Measurements from ENCODE around the gene NIPBL.
"Not testable (repeated sequence)": the region's sequence is repeated elsewhere in the genome, so short reads cannot be mapped to it uniquely, and the experiment has no call there.

The NIPBL gene

DNA sequence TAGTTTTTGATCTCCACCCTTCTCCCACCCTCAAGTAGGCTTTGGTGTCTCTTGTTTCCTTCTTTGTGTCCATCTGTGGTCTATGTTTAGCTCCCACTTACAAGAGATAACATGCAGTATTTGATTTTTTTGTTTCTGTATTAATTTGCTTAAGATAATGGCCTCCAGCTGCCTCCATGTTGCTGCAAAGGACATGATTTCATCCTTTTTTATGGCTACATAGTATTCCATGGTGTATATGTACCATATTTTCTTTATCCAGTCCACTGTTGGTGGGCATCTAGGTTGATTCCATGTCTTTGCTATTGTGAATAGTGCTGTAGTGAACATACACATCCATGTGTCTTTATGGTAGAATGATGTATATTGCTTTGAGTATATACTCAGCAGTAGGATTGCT lies 24.5 kb downstream of the NIPBL start:
- DNase-seq (ENCODE audit: low spot score), result not testable (repeated sequence)

DNA sequence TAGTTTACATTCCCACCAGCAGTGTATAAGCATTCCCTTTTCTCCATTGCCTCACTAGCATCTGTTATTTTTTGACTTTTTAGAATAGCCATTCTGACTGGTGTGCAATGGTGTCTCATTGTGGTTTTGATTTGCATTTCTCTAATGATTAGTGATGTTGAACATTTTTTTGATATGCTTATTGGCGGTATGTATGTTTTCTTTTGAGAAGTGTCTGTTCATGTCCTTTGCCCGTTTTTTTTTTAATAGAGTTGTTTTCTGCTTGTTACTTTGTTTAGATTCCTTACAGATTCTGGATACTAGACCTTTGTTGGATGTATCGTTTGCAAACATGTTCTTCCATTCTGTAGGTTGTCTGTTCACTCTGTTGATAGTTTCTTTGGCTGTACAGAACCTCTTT lies 25.3 kb downstream of the NIPBL start:
- DNase-seq (ENCODE audit: low spot score), result no peak

DNA sequence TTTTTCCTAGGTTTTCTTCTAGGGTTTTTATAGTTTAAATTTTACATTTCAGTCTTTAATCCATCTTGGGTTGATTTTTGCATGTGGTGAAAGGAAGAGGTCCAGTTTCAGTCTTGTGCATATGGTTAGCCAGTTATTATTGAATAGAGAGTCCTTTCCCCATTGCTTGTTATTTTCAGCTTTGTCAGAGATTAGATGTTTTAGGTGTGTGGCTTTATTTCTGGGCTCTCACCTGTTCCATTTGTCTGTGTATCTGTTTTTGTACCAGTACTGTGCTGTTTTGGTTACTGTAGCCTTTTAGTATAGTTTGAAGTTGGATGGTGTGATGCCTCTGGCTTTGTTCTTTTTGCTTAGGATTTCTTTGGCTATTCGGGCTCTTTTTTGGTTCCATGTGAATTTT lies 25.8 kb downstream of the NIPBL start:
- no peak for DNase-seq (ENCODE audit: low spot score)

DNA sequence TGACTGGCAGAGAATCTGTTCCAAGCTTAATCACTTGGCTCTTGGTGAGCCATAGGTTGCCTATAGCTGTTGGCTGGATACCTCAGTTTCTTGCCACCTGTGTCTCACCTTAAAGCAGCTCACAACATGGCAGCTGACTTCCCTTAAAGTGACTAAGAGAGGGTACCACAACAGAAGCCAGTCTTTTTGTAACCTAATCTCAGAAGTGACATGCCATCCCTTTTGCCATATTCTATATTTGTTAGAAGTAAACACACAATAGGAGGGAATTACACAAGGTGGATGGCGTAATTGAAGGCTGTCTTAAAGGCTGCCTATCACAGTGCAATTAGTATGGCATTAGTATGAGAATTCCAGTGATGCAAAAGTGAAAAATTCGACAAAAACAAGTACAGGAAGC lies 28.1 kb downstream of the NIPBL start:
- DNase-seq (ENCODE audit: low spot score), result no peak

DNA sequence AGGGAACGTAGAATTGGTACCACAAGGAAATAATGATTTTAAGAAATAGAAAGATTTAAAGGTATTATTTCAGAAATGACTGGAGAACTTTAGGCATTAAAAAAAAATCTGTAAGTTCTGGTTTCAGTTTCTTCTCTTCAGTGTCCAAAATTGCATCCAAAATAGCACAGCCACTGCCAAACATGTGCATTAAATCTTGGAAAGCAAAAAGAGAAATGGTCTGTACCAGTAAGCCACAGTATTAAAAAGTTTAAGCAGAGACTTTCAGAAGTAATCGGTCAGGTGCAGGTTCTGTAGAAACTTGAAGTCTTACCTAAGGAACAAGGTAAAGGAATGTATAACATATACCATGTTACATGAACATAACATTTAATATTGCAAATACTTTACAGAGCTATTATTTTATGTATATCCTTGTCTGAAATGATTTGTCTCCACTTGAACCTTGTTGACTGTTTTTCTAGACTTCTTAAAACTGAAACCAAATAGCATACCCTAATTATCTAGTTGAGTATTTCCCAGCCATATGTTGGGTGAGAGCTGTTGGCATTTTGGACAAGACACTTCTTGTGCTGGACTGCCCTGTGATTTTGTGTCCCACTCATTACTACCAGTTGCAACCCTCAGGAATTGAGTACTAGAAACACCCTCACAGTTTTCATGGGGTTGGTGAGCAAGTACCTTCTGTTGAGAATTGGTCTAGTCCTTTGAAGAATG lies 32.1 kb downstream of the NIPBL start:
- no peak for DNase-seq (ENCODE audit: low spot score)

DNA sequence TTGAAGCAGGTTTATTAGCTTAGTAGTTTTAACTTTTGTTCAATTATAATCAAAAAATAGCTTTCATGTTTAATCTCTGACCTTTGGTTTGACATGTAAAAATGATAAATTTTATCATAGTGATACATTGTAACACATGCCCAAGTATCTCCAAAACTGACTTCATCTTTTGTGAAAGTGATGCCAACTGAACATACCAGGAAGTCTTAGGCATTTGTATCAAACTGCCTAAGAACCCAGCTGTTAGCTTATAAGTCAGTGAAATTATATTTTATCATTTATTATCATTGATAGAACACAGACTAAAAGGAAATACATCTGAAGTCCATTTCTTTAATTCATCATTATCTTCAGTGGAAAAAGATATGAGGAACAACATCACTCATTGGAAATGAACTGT lies 39.1 kb downstream of the NIPBL start:
- no peak for DNase-seq (ENCODE audit: low spot score)

DNA sequence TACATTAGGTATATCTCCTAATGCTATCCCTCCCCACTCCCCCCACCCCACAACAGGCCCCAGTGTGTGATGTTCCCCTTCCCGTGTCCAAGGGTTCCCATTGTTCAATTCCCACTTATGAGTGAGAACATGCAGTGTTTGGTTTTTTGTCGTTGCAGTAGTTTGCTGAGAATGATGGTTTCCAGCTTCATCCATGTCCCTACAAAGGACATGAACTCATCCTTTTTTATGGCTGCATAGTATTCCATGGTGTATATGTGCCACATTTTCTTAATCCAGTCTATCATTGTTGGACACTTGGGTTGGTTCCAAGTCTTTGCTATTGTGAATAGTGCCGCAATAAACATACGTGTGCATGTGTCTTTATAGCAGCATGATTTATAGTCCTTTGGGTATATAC lies 40.0 kb downstream of the NIPBL start:
- not testable (repeated sequence) for DNase-seq (ENCODE audit: low spot score)

DNA sequence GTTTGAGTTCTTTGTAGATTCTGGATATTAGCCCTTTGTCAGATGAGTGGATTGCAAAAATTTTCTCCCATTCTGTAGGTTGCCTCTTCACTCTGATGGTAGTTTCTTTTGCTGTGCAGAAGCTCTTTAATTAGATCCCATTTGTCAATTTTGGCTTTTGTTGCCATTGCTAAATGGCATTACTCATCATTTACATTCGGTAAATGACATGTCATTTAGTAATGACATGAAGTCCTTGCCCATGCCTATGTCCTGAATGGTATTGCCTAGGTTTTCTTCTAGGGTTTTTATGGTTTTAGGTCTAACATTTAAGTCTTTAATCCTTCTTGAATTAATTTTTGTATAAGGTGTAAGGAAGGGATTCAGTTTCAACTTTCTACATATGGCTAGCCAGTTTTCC lies 40.8 kb downstream of the NIPBL start:
- DNase-seq (ENCODE audit: low spot score), result not testable (repeated sequence)

DNA sequence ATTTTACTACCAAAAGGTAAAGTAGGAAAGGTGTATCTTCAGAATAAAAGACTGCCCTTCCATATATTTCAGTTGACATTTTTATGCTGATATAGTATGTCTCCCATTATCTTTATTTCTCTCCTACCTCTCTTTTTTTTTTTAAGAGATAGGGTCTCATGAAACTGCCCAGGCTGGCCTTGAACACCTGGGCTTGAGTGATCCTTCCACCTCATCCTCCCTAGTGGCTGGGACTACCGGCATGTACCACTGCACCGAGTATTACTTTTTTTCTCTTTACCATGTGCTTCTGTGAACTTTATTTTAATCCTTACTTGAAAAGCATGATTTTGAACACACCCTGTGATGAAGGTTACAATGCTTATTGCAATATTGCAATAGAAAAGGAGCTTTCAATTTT lies 42.7 kb downstream of the NIPBL start:
- no peak for DNase-seq (ENCODE audit: low spot score)

DNA sequence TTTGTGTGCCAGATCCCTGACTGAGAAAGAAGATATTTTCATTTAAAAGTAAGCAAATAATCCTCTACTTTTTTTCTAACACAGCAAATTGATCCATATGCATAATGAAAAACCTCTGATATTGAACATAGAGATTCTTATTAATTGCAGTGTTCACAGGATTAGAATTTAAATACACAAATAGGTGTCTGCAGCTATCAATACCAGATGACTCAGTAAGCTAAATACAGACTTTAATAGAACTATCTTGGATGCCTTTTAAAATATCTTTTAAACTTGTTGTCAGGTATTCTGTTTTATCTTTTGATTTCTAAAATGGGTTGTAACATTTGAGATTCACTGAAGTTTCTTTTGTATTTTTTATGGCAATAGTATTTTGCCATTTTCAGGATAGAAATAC lies 43.1 kb downstream of the NIPBL start:
- no peak for DNase-seq (ENCODE audit: low spot score)

DNA sequence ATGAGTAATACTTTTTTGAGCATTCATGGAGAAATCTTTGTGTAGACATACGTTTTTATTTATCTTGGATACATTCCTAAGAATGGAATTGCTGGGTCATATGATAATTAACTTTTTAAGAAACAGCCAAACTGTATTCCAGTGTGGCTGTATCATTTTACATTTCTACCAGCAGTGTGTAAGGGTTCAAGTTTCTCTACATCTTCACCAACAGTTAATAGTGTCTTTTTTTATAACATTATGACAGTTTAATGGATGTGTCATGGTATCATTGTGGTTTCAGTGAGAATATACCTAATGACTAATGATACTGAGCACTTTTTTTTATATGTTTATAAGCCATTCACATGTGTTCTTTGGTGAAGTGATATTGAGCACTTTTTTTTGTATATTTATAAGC lies 52.4 kb downstream of the NIPBL start:
- no peak for DNase-seq (ENCODE audit: low spot score)

DNA sequence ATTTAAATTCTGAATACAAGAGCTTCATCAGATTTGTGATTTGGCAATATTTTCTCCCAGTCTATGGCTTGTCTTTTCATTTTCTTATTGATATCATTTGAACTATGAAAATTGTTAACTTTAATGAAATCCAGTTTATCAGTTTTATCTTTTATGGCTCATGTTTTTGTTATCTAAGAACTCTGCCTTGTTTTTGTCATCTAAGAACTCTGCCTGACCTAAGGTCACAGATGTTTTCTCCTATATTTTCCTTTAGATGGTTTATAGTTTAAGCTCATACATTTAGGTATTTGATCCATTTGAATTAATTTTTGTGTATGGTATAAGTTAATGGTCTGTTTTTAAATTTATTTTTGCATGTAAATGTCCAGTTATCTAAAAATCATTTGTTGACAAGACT lies 52.9 kb downstream of the NIPBL start:
- DNase-seq (ENCODE audit: low spot score), result no peak

DNA sequence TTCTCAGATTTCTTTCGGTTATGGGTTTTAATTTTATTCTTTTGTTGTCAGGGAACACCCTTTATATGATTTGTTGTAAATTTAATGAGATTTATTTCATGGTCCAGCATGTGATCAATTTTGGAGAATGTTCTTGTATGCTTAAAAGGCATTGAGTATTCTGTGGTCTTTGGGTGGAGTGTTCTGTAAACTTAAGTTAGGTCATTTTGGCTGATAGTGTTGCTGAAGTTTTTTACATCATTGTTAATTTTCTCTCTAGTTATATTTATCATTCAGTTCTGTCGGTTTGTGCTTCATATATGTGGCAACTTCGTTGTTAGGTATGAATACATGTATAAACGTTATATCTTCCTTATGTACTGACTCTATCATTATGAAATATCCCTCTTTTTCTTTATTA lies 55.5 kb downstream of the NIPBL start:
- DNase-seq (ENCODE audit: low spot score), result no peak

DNA sequence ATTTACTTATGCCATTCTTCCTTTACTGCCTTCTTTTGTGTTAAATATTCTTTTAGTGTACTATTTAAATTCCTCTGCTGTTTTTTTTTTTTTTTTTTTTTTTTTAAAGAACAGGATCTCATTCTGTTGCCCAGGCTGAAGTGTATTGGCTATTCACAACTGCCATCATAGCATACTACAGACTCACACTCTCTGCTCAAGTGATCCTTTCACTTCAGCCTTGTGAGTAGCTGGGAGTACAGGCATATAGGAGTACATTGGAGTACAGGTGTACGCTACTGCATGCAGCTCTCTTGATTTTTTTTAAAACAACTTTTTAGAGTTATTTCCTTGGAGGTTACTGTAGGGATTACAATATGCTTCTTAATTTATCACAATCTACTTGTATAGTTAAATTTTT lies 56.1 kb downstream of the NIPBL start:
- no peak for DNase-seq (ENCODE audit: low spot score)

DNA sequence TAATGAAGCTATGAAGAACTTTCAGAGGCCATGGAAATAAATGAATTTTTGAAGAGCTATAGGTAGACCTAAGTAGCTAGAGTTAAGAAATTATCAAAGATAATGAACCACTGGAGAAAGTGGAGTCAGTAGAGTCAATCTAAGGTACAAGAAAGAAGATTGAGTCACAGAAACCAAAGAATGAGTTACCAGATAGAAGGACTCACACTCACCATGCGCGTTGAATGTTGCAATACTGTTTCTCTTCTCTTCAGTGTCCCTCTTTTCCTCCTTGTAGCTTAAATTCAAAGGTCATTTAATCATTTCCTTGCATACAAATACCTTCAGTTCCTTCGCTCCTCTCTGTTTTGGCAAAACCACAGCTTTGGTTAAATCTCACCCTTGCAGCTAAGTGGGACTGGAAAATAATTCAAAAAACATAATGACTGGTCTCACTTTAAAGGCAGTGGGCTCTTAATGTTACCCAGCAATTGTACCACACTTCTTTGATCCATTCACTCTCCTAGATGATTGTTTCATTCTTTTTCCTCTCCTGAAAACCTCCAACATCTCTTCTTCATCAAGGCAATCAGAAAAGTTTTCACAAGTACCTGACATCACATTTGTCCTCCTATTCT lies 58.3 kb downstream of the NIPBL start:
- no peak for DNase-seq (ENCODE audit: low spot score)

DNA sequence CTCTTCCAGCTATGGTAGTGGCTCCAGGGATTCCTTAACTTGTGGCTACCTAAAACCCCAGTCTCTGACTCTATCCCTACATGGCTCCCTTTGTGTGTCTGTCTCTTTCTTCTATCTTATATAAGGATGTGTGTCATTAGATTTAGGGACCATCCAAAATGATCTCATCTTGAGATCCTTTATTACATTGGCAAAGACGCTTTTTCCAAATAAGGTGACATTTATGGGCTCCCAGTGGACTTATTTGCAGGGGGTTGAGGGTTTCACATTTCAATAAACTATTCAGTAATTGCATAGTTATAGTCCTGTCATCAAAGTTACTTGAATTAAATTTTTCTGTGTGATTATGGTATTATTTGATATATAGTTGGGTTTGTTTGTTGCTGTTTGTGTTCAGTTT lies 59.2 kb downstream of the NIPBL start:
- no peak for DNase-seq (ENCODE audit: low spot score)

DNA sequence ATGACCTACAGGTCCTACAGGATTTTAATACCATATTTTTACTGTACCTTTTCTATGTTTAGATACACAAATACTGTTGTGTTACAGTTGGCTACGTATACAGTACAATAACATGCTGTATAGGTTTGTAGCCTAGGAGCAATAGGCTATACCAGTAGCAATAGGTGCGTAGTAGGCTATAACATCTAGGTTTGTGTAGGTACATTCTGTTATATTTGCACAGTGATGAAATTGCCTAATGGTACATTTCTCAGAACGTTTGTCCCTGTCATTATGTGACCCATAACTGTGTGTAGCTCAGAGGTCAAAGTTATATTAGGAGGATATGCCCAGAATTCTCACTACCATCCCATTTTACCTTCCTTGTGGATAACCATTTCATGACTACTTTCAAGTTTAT lies 59.7 kb downstream of the NIPBL start:
- DNase-seq (ENCODE audit: low spot score), result no peak

DNA sequence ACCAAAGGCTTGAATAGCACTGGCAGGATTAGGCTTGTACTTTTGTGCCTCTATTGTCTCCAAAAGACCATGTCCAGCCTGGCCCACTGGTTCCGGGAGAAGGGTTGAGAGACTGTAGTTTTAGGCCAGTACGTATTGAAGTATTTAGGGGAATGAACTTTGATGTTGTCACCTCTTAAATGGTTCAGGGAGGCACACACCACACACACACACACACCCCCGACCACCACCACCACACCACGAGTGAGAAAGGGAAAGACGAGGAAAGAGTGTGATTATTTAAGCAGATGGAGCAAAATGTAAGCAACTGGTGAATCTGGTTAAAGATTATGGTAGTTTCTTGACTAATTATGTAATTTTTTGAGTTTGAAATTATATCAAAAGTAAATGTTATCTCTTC lies 61.6 kb downstream of the NIPBL start:
- no peak for DNase-seq (ENCODE audit: low spot score)

DNA sequence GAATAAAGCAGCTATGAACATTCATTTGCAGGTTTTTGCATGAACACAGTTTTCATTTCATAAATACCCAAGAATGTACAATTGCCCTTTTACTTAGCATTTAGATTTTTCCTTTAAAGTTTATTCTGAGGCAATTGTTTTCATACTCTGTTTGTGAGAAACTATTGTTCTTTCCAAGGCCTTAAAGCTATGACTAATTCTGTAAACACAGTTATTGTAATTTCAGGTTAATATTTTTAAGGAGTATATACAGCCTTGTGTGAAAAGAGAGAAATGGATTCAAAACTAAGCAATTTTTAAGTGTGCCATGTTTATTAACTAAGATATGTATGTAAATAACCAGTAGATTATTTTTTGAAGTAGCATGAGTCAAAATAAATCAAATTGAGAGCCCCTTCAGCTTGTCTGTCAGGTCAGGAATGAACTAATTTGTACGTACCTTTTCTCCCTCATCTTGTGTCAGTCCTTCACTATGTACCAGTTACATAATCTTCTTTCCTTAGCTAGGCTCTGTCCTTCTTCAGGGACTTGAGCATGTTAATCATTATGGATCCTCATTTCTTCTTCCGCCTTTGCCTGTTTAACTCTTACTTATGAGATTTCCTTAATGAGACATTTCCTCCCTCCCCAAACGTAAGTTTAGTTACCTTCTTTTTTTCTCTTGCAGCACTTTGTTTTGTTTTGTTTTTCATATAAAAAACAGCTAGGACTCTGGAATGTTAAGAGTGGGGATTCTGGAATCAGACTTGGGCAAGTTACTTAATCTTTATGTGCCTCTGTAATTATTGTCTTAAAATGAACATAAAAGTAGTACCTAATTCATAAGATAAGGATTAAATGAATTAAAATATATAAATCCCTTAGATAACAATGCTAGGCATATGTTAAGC lies 63.6 kb downstream of the NIPBL start:
- no peak for DNase-seq (ENCODE audit: low spot score)

DNA sequence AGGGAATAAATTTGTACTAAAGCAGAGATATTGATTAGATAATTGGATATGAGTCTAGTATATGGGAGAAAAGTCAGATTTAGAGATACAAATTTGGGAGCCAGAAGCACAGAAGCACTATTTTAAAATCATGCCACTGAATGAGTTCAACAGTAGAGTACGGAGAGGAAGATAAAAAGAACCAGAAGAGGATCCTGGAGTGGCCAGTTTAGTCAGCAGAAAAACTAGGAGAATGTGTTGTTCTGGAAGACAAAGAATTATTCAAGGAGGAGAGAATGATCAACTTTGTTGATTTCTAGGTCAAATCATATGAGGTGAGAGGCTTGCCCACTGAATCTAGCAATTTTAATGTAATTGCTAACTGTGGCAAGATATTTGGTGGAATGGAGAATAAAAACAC lies 67.0 kb downstream of the NIPBL start:
- no peak for DNase-seq (ENCODE audit: low spot score)

DNA sequence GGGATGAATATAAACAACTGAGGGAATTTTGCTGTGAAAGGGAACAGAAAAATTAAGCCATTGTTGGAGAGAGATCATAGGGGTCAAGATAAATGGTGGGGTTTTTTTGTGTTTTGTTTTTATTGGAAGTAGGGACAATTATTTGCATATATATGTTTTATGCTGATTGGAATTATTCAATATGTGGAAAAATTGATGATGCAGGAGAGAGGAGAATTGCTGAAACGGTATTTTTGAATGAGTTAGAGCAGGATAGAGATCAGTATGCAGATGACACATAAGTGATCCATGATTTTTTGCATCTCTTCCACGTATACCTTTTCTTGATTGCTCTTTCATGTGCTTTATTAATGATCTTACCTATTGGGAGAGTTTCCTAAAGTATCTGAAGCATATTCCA lies 67.5 kb downstream of the NIPBL start:
- no peak for DNase-seq (ENCODE audit: low spot score)

DNA sequence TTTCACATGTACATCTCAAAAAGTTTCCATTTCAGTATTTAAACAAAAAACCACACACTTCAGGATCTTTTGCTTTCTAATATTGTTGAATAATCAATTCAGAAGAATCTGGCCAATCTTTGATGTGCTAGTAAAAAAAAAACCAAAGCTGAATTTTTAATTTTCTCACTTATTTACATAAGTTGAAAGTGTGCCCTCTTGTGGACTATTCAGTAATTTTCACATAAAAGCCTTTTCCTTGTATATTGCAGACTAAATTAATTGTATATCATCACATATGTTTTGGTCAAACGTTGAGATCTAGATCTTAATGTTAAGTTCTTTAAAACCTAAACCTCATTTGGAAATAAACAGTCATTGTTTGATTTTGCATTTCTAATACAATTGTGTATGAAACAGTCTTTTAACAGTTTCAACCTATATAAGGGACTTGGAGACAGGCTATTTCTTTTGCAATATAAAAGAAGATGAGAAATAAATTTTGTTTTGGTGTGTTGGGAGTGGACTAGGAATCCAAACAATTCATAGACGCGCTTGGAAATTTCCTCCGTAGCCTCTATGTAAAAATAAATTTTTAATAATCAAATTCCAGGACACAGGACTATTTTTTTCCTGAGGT lies 68.1 kb downstream of the NIPBL start:
- DNase-seq (ENCODE audit: low spot score), result peak; percentile 30

DNA sequence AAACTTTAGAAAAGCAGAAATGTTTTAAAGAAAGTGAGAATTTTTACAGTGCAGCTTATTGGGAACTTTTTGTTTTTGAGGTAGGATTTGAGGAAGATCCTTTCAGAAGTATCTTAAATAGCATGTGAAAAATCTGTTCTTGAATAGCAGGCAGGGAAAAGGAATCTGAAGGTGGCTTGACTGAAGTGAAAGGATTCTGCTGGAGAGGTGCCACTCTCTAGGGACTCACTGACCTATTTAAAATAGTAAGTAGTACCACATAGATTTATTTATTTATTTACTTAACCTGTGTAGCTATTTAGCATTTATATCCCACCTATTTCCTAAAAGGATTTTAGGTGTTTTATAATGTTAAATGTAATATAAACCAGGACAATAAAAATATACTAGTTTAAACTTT lies 69.1 kb downstream of the NIPBL start:
- no peak for DNase-seq (ENCODE audit: low spot score)
